MM.1S (cell line): ENCODE data around the gene PRSS36.

Source experiments
- DNase-seq: peaks from one replicate; pipeline ENCODE4 v3.0.0-alpha.2; 2015
- H2AFZ ChIP-seq: fragments of 300-600 bp; sonication (generic); 2 replicates; pipeline ENCODE4 v1.6.0; 2016; ENCODE audit warnings: antibody characterized with exemption, low read length
- H3F3A ChIP-seq: fragments of 300-600 bp; sonication (generic); 2 replicates; pipeline ENCODE4 v1.6.1; 2016; ENCODE audit warnings: mild to moderate bottlenecking, antibody characterized with exemption, low read length, moderate library complexity, mixed read lengths; ENCODE audit not compliant: insufficient read depth
- H3K27ac ChIP-seq: fragments of 300-600 bp; sonication (generic); 2 replicates; pipeline ENCODE4 v1.5.1; 2016; ENCODE audit warnings: mild to moderate bottlenecking, low read length
- H3K27me3 ChIP-seq: fragments of 300-600 bp; sonication (generic); replicated peaks from 2 replicates; pipeline ENCODE4 v1.6.0; 2016; ENCODE audit warnings: low read length; ENCODE audit not compliant: insufficient read depth
- H3K36me3 ChIP-seq: fragments of 300-600 bp; sonication (generic); replicated peaks from 2 replicates; pipeline ENCODE4 v1.6.1; 2016; ENCODE audit warnings: mild to moderate bottlenecking, low read length, mixed read lengths; ENCODE audit not compliant: insufficient read depth
- H3K4me1 ChIP-seq: fragments of 300-600 bp; sonication (generic); 2 replicates; pipeline ENCODE4 v1.6.1; 2016; ENCODE audit warnings: low read length, mixed read lengths
- H3K4me2 ChIP-seq: fragments of 300-600 bp; sonication (generic); 2 replicates; pipeline ENCODE4 v1.6.0; 2016; ENCODE audit warnings: low read depth, low read length
- H3K4me3 ChIP-seq: fragments of 300-600 bp; sonication (generic); 2 replicates; pipeline ENCODE4 v1.5.1; 2016; ENCODE audit warnings: low read length, mixed read lengths
- H3K79me2 ChIP-seq: fragments of 300-600 bp; sonication (generic); 2 replicates; pipeline ENCODE4 v1.6.1; 2016; ENCODE audit warnings: mixed run types, low read length, mixed read lengths
- H3K9ac ChIP-seq: fragments of 300-600 bp; sonication (generic); 2 replicates; pipeline ENCODE4 v1.6.1; 2016; ENCODE audit warnings: low read length, mixed read lengths
- H3K9me2 ChIP-seq: fragments of 300-600 bp; sonication (generic); replicated peaks from 2 replicates; pipeline ENCODE4 v1.6.1; 2016; ENCODE audit warnings: mild to moderate bottlenecking, low read length, mixed read lengths; ENCODE audit not compliant: insufficient read depth
- H3K9me3 ChIP-seq: fragments of 300-600 bp; sonication (generic); replicated peaks from 2 replicates; pipeline ENCODE4 v1.6.1; 2016; ENCODE audit warnings: mild to moderate bottlenecking, low read length, mixed read lengths; ENCODE audit not compliant: insufficient read depth
- H4K20me1 ChIP-seq: fragments of 300-600 bp; sonication (generic); 2 replicates; pipeline ENCODE4 v1.6.1; 2016; ENCODE audit warnings: mild to moderate bottlenecking, low read length, moderate library complexity, mixed read lengths; ENCODE audit not compliant: insufficient read depth
- EZH2 ChIP-seq: fragments of 300-600 bp; sonication (generic); optimal IDR thresholded peaks from 2 replicates; pipeline ENCODE3; 2017; ENCODE audit warnings: low read depth, mild to moderate bottlenecking, antibody characterized with exemption, low read length, mixed read lengths
- EZH2phosphoT487 ChIP-seq: fragments of 300-600 bp; sonication (generic); IDR thresholded peaks from 2 replicates; pipeline ENCODE4 v1.6.1; 2018; ENCODE audit warnings: antibody characterized with exemption, low read length
- TF ChIP-seq, protein P1 (sequence below): fragments of 300-600 bp; sonication (generic); IDR thresholded peaks from 2 replicates; pipeline ENCODE4 v1.5.1; 2016; ENCODE audit warnings: antibody characterized with exemption, low read length, mixed read lengths

Gene PRSS36

GRCh38 chr16:31149894-31150890, at the start of gene PRSS36:
Gene PRSS36 (minus strand): TSS chr16:31150066. CDS start chr16:31150035, 31 bp downstream.
- H3K4me2 ChIP-seq, result no peak within 1 kb of the TSS
- TF ChIP-seq EZH2phosphoT487, result no peak
- TF ChIP-seq, protein P1, sequence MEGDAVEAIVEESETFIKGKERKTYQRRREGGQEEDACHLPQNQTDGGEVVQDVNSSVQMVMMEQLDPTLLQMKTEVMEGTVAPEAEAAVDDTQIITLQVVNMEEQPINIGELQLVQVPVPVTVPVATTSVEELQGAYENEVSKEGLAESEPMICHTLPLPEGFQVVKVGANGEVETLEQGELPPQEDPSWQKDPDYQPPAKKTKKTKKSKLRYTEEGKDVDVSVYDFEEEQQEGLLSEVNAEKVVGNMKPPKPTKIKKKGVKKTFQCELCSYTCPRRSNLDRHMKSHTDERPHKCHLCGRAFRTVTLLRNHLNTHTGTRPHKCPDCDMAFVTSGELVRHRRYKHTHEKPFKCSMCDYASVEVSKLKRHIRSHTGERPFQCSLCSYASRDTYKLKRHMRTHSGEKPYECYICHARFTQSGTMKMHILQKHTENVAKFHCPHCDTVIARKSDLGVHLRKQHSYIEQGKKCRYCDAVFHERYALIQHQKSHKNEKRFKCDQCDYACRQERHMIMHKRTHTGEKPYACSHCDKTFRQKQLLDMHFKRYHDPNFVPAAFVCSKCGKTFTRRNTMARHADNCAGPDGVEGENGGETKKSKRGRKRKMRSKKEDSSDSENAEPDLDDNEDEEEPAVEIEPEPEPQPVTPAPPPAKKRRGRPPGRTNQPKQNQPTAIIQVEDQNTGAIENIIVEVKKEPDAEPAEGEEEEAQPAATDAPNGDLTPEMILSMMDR, result no peak
- no peak for TF ChIP-seq EZH2
- H3K4me3 ChIP-seq, result no peak within 1 kb of the TSS
- no peak within 1 kb of the TSS for H2AFZ ChIP-seq
- H3K9me2 ChIP-seq, result no peaks in the 10 kb centered on the region
- no peaks in the 10 kb centered on the region for H3K36me3 ChIP-seq
- H3K9ac ChIP-seq, result no peak within 1 kb of the TSS
- H3F3A ChIP-seq, result no peaks in the 10 kb centered on the region
- H3K27me3 ChIP-seq, result peaks cover 54% of the 10 kb centered on the region
- no peak for DNase-seq
- H3K4me1 ChIP-seq, result no peaks in the 10 kb centered on the region
- H3K9me3 ChIP-seq, result no peaks in the 10 kb centered on the region
- no peaks in the 10 kb centered on the region for H4K20me1 ChIP-seq
- H3K79me2 ChIP-seq, result no peaks in the 10 kb centered on the region
- no peak within 1 kb of the TSS for H3K27ac ChIP-seq

- Histone ChIP-seq H2AFZ (no peak overlapping the region), H3K9me3 (no peaks in the 10 kb centered on the region), H3K27me3 (no peaks in the 10 kb centered on the region), H3K36me3 (no peaks in the 10 kb centered on the region), H4K20me1 (no peaks in the 10 kb centered on the region), H3K9ac (no peak overlapping the region), H3K4me2 (no peak overlapping the region), H3K9me2 (no peaks in the 10 kb centered on the region), H3K4me1 (peaks cover 10% of the 10 kb centered on the region; the same call in 1 of the 2 replicates), H3F3A (peaks cover 15% of the 10 kb centered on the region; the same call in 1 of the 2 replicates), H3K4me3 (no peak overlapping the region), H3K79me2 (no peaks in the 10 kb centered on the region), H3K27ac (no peak overlapping the region)
- no peak for DNase-seq
- TF ChIP-seq EZH2 (no peak), EZH2phosphoT487 (no peak)
- TF ChIP-seq, protein P1, result no peak
Observed at GRCh38 chr16:31199430-31200041, 49.7 kb upstream of the PRSS36 start.

GRCh38 chr16:31198207-31198882, 48.5 kb upstream of the PRSS36 start:
- DNase-seq, result no peak
- Histone ChIP-seq H3K4me2 (no peak overlapping the region), H3K9ac (no peak overlapping the region), H3K9me3 (no peaks in the 10 kb centered on the region), H3K9me2 (no peaks in the 10 kb centered on the region), H3K27me3 (no peaks in the 10 kb centered on the region), H4K20me1 (no peaks in the 10 kb centered on the region), H3K36me3 (0 out of 2 replicates have a peak, but pooled peaks cover under 1% of the 10 kb centered on the region), H2AFZ (no peak overlapping the region), H3K4me1 (peaks cover 10% of the 10 kb centered on the region), H3F3A (peaks cover 15% of the 10 kb centered on the region; the same call in 1 of the 2 replicates), H3K27ac (no peak overlapping the region), H3K4me3 (no peak overlapping the region), H3K79me2 (no peaks in the 10 kb centered on the region)
- TF ChIP-seq EZH2, result no peak
- TF ChIP-seq, protein P1, result no peak
